ENCODE measurements around the gene TMEM266.

Gene TMEM266

DNA sequence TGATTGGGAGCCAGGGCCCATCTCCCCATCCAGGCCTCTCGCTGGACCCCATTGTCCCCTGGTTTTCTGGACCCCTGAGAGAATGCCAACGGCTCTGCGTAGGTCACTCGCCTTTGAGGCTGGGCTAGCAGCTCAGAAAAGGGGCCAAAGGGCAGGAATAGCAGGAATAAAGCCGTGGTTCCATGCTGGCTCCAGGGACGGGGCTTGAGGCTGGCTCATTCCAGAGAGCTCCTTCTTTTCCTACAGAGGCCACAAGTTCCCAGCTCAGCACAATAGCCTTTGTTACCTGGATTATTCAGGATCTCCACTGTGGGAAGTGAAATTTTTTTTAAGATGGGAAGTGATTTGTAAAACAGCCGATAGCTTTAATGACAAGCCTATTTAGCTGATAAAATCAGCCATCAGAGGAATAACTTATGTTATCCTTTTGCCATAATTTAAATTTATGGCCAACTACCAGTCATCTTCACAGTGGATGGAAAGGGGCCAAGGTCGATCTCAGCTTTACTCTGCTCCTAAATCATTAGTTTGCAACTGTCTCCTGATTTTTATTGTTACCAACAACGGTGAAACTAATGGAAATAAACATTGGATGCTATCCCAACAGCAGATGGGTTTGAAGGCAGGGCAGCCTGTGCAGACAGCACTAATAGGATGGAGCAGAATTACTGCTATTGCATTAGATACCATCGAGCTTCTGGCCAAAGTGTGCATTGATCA is 124.3 kb downstream of the TMEM266 start:
- no peaks in the 10 kb centered on the region; the same call in 1 of the 2 replicates for H3K27me3 ChIP-seq
- no peaks in the 10 kb centered on the region for H3K36me3 ChIP-seq
- 0 out of 2 replicates have a peak, but pooled peaks cover 5% of the 10 kb centered on the region for H3K4me1 ChIP-seq
- H3K9me3 ChIP-seq = no peaks in the 10 kb centered on the region
- no peak for DNase-seq
- TF ChIP-seq, protein P1, sequence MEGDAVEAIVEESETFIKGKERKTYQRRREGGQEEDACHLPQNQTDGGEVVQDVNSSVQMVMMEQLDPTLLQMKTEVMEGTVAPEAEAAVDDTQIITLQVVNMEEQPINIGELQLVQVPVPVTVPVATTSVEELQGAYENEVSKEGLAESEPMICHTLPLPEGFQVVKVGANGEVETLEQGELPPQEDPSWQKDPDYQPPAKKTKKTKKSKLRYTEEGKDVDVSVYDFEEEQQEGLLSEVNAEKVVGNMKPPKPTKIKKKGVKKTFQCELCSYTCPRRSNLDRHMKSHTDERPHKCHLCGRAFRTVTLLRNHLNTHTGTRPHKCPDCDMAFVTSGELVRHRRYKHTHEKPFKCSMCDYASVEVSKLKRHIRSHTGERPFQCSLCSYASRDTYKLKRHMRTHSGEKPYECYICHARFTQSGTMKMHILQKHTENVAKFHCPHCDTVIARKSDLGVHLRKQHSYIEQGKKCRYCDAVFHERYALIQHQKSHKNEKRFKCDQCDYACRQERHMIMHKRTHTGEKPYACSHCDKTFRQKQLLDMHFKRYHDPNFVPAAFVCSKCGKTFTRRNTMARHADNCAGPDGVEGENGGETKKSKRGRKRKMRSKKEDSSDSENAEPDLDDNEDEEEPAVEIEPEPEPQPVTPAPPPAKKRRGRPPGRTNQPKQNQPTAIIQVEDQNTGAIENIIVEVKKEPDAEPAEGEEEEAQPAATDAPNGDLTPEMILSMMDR (IDR thresholded peaks at IDR 0.05; ENCODE audit: low read depth, low read length) = no peak
- no peak overlapping the region for H3K4me3 ChIP-seq (ENCODE audit: low read depth, low read length)

DNA sequence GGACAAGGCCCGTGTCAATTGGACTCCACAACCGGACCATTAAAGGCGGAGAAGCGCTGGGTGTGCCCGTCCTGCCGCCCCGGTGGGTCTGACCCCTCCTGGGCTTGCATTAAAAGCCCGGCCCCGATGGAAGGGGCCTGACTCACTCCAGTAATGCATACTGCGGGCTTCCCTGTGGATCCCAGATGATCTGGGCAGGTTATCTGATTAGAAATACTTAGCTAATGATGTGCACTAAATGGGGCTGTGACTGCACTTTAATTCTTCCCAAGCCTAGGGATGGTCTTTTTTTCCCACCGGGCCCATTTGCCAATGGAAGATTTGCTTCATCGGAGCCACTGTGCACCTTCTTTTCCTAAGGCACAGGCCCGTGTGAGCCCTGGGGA is 124.9 kb downstream of the TMEM266 start:
- Histone ChIP-seq H3K9me3 (no peaks in the 10 kb centered on the region), H3K27me3 (no peaks in the 10 kb centered on the region; the same call in 1 of the 2 replicates), H3K4me3 (ENCODE audit: low read depth, low read length) (no peak overlapping the region), H3K4me1 (0 out of 2 replicates have a peak, but pooled peaks cover 5% of the 10 kb centered on the region), H3K36me3 (no peaks in the 10 kb centered on the region)
- peak; percentile 51 for DNase-seq
- TF ChIP-seq, protein P1 (IDR thresholded peaks at IDR 0.05; ENCODE audit: low read depth, low read length) = no peak

DNA sequence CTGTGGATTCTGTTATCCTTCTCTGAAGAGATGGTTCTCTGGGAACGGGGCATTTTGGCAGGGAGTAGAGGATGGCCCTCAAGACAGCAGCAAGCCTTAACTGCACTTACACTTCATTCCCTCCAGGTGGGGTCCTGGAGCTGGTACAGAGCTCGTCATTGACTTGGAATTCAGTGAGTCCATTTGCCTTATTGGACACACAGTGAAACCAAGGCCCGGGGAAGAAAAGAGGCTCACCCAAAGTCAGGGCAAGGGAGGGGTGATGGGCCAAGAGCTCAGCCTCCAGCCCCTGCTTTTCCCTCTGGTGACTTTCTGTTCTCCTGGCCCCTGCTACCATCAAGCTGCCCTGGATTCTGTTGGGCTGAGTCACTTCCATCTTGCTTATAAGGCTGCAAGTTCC is 125.9 kb downstream of the TMEM266 start:
- Histone ChIP-seq H3K9me3 (no peaks in the 10 kb centered on the region), H3K4me1 (0 out of 2 replicates have a peak, but pooled peaks cover 5% of the 10 kb centered on the region), H3K27me3 (peaks cover 6% of the 10 kb centered on the region; the same call in 1 of the 2 replicates), H3K36me3 (no peaks in the 10 kb centered on the region), H3K4me3 (ENCODE audit: low read depth, low read length) (no peak overlapping the region)
- TF ChIP-seq, protein P1 (IDR thresholded peaks at IDR 0.05; ENCODE audit: low read depth, low read length) = peak; percentile 80
- DNase-seq = peak; percentile 40

DNA sequence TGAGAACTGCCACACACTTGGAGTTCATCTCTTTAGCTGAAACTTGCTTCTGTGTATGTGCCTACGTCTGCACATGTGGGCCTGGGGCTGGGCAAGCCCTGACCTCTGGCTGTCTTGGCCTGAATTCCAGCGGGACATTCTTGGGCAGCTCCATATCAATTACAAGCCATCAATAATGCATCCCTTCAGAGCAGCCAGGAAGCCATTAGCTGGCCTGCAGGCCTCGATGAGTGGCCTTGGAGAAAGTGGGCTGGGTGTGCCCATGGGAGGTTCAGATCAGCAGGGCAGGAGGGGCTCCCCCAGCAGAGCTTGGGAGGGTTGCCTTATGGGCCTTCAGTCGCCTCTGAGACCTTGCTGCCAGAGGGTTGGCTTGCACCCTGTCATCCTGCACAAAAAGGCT is 127.4 kb downstream of the TMEM266 start:
- DNase-seq = no peak
- no peak overlapping the region for H3K4me3 ChIP-seq (ENCODE audit: low read depth, low read length)
- 0 out of 2 replicates have a peak, but pooled peaks cover 5% of the 10 kb centered on the region for H3K4me1 ChIP-seq
- no peaks in the 10 kb centered on the region for H3K36me3 ChIP-seq
- TF ChIP-seq, protein P1 (IDR thresholded peaks at IDR 0.05; ENCODE audit: low read depth, low read length) = no peak
- H3K9me3 ChIP-seq = no peaks in the 10 kb centered on the region
- H3K27me3 ChIP-seq = peaks cover 6% of the 10 kb centered on the region; the same call in 1 of the 2 replicates

DNA sequence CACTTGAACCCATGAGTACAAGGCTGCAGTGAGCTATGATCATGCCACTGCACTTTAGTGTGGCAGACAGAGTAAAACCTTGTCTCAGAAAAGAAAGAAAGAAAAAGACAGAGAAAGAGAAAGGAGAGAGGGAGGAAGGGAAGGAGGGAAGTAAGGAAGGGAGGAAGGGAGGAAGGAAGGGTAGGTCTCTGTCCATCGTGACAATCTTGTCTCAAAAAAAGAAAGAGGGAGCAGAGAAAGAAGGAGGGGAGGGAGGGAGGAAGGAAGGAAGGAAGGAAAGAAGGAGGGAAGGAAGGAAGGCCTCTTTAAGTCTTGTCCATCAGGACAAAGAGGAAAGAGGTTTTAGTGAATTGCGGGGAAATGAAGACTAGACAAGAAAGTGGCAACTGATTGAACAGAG is 129.3 kb downstream of the TMEM266 start:
- H3K27me3 ChIP-seq = peaks cover 6% of the 10 kb centered on the region; the same call in 1 of the 2 replicates
- no peak overlapping the region for H3K4me3 ChIP-seq (ENCODE audit: low read depth, low read length)
- TF ChIP-seq, protein P1 (IDR thresholded peaks at IDR 0.05; ENCODE audit: low read depth, low read length) = no peak
- no peaks in the 10 kb centered on the region for H3K9me3 ChIP-seq
- H3K4me1 ChIP-seq = 0 out of 2 replicates have a peak, but pooled peaks cover 5% of the 10 kb centered on the region
- no peaks in the 10 kb centered on the region for H3K36me3 ChIP-seq
- no peak for DNase-seq

DNA sequence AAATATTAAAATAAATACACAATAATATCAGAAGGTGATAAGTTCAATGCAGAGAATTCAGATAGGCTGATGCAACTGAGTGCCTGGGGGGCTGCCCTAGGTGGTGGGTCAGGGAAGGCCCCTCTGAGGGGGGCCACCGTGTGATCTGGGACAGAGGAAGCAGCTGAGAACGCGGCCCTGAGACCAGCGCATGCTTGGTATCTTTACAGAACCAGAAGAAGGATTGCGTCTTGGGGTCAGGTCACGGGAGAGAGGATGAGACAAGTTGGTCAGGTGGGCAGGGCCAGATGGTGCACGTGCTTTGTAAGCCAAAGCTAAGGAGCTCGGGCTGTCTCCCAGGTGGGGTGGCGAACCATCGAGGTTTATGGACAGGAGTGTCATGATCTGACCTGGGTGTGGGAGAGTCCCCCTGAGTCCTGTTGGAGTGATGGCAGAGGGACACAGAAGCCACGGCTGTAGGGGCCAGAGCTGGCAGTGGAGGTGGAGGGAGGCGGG is 130.3 kb downstream of the TMEM266 start:
- Histone ChIP-seq H3K36me3 (no peaks in the 10 kb centered on the region), H3K4me1 (0 out of 2 replicates have a peak, but pooled peaks cover under 1% of the 10 kb centered on the region), H3K4me3 (ENCODE audit: low read depth, low read length) (no peak overlapping the region), H3K9me3 (no peaks in the 10 kb centered on the region), H3K27me3 (peaks cover 6% of the 10 kb centered on the region; the same call in 1 of the 2 replicates)
- TF ChIP-seq, protein P1 (IDR thresholded peaks at IDR 0.05; ENCODE audit: low read depth, low read length) = no peak
- no peak for DNase-seq
